Cardiac muscle cell (in vitro differentiated cells and primary cell): ENCODE results near the gene THBS3. TPM values are rescaled to one million over a fixed set of nuclear protein-coding genes. Genes with fewer than 3 reads are reported as not detected.

ENCODE experiments used
- DNase-seq, 2 donors: peaks; one replicate each; pipeline versions ENCODE4 v3.0.0 to v3.0.0-alpha.2; 2010 to 2017; ENCODE audit warnings: low read depth in 1 of 2, low spot score in 1 of 2
- H3K27ac ChIP-seq: fragments of 200-600 bp; sonication (generic); 2 replicates; pipeline ENCODE4 v1.5.1; 2016
- H3K27me3 ChIP-seq: fragments of 200-600 bp; sonication (generic); 2 replicates; pipeline ENCODE4 v1.6.0; 2016; ENCODE audit warnings: control low read depth
- H3K36me3 ChIP-seq: fragments of 200-600 bp; sonication (generic); 2 replicates; pipeline ENCODE4 v1.5.1; 2016; ENCODE audit warnings: control low read depth
- H3K4me1 ChIP-seq: fragments of 200-600 bp; sonication (generic); 2 replicates; pipeline ENCODE4 v1.8.1; 2017; ENCODE audit warnings: low read depth, mild to moderate bottlenecking, mixed run types
- H3K4me3 ChIP-seq: fragments of 200-600 bp; sonication (generic); 2 replicates; pipeline ENCODE4 v1.5.1; 2016; ENCODE audit warnings: mild to moderate bottlenecking
- H3K9me3 ChIP-seq: fragments of 200-600 bp; sonication (generic); 2 replicates; pipeline ENCODE4 v1.5.1; 2017; ENCODE audit warnings: low read depth, mild to moderate bottlenecking, control low read depth
- polyA plus RNA-seq: library from polyadenylated mRNA; unstranded; fragments of >200 nt; fragmentation: Nextera tagmentation; extraction: Ambion mirVana; gene quantifications from 2 replicates; pipeline ENCODE4 v1.2.1, GENCODE V29; 2016
- total RNA-seq: library from RNA; depleted of rRNA; stranded (reverse); fragments of >200 nt; gene quantifications from 2 replicates; pipeline ENCODE4 v1.2.3, GENCODE V29; 2016
- TF ChIP-seq, protein P1 (sequence below): IDR thresholded peaks from 2 replicates; pipeline ENCODE4 v1.5.1; 2012; ENCODE audit warnings: low read depth, mild to moderate bottlenecking, low read length

THBS3 gene
- total and polyA plus RNA-seq, 2 experiments from 2014 or later, result 9.4 to 14.2 TPM

- DNase-seq, result no peak
- Histone ChIP-seq H3K27me3 (no peaks in the 10 kb centered on the region), H3K27ac (no peak overlapping the region), H3K9me3 (no peaks in the 10 kb centered on the region), H3K4me1 (peaks cover 10% of the 10 kb centered on the region), H3K4me3 (no peak overlapping the region), H3K36me3 (no peaks in the 10 kb centered on the region)
- TF ChIP-seq, protein P1, sequence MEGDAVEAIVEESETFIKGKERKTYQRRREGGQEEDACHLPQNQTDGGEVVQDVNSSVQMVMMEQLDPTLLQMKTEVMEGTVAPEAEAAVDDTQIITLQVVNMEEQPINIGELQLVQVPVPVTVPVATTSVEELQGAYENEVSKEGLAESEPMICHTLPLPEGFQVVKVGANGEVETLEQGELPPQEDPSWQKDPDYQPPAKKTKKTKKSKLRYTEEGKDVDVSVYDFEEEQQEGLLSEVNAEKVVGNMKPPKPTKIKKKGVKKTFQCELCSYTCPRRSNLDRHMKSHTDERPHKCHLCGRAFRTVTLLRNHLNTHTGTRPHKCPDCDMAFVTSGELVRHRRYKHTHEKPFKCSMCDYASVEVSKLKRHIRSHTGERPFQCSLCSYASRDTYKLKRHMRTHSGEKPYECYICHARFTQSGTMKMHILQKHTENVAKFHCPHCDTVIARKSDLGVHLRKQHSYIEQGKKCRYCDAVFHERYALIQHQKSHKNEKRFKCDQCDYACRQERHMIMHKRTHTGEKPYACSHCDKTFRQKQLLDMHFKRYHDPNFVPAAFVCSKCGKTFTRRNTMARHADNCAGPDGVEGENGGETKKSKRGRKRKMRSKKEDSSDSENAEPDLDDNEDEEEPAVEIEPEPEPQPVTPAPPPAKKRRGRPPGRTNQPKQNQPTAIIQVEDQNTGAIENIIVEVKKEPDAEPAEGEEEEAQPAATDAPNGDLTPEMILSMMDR, result no peak
Observed at GRCh38 chr1:155186794-155187455, 20.8 kb downstream of the THBS3 start.

DNA sequence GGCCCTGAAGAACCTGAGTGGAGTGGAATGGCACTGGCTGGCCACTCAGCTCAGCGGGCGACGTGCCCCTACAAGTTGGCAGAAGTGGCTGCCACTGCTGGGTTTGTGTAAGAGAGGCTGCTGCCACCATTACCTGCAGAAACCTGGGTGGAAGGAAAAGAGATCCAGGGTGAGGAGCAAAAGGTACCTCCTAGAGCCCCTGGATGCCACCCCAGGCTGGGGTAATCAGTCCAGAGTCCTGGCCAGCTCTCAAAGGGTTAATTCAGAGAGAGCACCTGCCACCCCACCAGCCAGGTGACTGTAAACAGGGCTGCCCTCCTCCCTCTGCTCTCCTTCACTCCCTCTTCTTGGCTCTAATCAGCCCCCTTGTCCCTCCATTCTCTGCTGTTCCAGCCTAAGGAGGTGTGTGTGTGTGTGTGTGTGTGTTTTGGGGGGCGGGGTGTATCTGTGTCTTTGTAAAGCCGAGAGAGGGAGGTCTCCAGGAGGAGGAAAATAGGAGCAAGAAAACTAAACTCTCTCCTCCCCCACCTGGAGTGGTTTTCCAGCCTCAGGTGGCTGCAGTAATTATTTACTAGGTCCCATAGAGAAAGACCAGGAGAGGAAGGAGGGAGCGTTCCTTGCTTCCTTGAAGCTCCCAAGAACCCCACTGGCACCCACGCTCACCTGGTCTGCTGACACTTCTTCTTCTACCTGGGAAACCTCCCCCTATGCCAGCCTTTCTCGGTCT, 21.5 kb downstream of the THBS3 start:
- Histone ChIP-seq H3K4me3 (no peak overlapping the region), H3K4me1 (peaks cover 10% of the 10 kb centered on the region), H3K9me3 (no peaks in the 10 kb centered on the region), H3K27ac (no peak overlapping the region), H3K27me3 (no peaks in the 10 kb centered on the region), H3K36me3 (no peaks in the 10 kb centered on the region)
- TF ChIP-seq, protein P1, result no peak
- DNase-seq, result no peak

GRCh38 chr1:155185783-155186066, 22.0 kb downstream of the THBS3 start:
- no peak for DNase-seq
- Histone ChIP-seq H3K4me3 (no peak overlapping the region), H3K27ac (no peak overlapping the region), H3K9me3 (no peaks in the 10 kb centered on the region), H3K27me3 (no peaks in the 10 kb centered on the region), H3K4me1 (peaks cover 10% of the 10 kb centered on the region), H3K36me3 (no peaks in the 10 kb centered on the region)
- TF ChIP-seq, protein P1, result no peak

DNA sequence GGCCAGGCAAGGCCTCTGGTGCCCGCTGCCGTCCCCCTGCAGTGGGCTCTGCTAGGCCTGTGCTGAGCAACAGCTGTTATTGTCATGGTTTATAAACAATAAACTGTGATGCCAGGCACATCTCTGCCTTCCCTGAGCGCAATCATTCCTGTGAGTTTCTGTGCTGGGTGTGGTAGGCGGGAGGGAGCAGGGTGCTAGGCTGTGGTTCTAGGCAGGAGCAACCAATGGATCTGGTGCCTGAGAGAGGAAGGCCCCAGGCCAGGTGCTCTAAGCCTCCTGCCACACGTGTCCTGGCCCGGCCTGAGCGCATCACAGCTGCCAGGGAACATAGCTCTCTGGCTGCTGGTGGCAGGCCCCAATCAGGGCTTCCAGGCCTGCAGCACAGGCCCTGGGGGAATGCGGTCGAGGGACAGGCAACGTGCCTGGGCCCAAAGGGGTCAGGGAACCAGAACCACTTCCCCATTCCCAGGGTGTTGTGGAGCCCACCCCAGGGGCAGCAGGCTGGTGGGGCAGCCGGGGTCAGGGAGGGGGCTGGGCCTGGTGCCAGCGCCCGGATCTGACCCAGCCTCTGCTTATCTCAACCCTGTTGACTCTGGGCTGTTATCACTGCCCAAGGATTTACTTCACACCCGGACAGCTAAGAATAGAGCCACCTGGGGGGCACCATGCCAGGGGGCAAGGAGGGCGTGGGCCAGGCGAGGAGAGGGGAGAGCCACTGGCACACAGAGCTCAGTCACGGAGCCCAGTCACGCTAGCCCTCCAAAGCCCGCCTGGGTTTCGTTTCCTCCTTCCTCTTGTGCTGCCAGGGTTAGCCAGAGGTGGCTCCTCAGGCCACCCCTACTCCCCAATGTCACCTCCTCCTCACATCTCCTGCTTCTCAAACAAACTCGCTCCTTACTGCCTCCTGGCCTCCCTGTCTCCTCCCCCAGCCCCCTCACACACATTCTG, 22.6 kb downstream of the THBS3 start:
- Histone ChIP-seq H3K36me3 (no peaks in the 10 kb centered on the region), H3K27me3 (no peaks in the 10 kb centered on the region), H3K27ac (no peak overlapping the region), H3K9me3 (no peaks in the 10 kb centered on the region), H3K4me3 (no peak overlapping the region), H3K4me1 (peaks cover 10% of the 10 kb centered on the region)
- no peak for DNase-seq
- TF ChIP-seq, protein P1, result no peak

GRCh38 chr1:155184351-155184811, 23.3 kb downstream of the THBS3 start:
- DNase-seq, result no peak
- Histone ChIP-seq H3K27me3 (no peaks in the 10 kb centered on the region), H3K4me3 (no peak overlapping the region), H3K36me3 (no peaks in the 10 kb centered on the region), H3K4me1 (peaks cover 10% of the 10 kb centered on the region), H3K9me3 (no peaks in the 10 kb centered on the region), H3K27ac (no peak overlapping the region)
- TF ChIP-seq, protein P1, result no peak
